Gastroesophageal sphincter (tissue), 4 donors: Measurements from ENCODE around the gene ARHGAP26. TPM values are rescaled to one million over a fixed set of nuclear protein-coding genes. Genes with fewer than 3 reads are reported as not detected.

Source experiments
- ATAC-seq: fragments of 150-250 bp; one replicate; pipeline ENCODE4 v1.9.1; 2016; ENCODE audit warnings: mild to moderate bottlenecking, moderate library complexity
- H3K27ac ChIP-seq, 4 donors: fragments of 200-600 bp; sonication (generic) in 3 of 4; 1 replicate in 3 of 4; 2 replicates in 1 of 4; pipeline ENCODE4 v1.5.1; 2016 to 2019
- H3K27me3 ChIP-seq: fragments of 200-600 bp; sonication (generic); one replicate; pipeline ENCODE4 v1.5.1; 2019
- H3K36me3 ChIP-seq, 2 donors: fragments of 200-600 bp; sonication (generic); one replicate each; pipeline ENCODE4 v1.5.1; 2019; ENCODE audit warnings: control low read depth in 1 of 2
- H3K4me1 ChIP-seq, 3 donors: fragments of 200-600 bp; sonication (generic); 1 replicate in 2 of 3; 2 replicates in 1 of 3; pipeline ENCODE4 v1.5.1; 2016 to 2019; ENCODE audit warnings: control low read depth in 2 of 3
- H3K4me3 ChIP-seq, 2 donors: fragments of 200-600 bp; sonication (generic); one replicate each; pipeline ENCODE4 v1.5.1; 2019; ENCODE audit warnings: mild to moderate bottlenecking in 1 of 2, moderate library complexity in 1 of 2
- H3K9me3 ChIP-seq, 3 donors: fragments of 200-600 bp; sonication (generic); one replicate each; pipeline ENCODE4 v1.5.1; 2017 to 2019; ENCODE audit warnings: control low read depth in 2 of 3
- CTCF ChIP-seq, 4 experiments: fragments of 200-600 bp in 2 of 4; fragments of 450-650 bp in 2 of 4; sonication (generic) in 1 of 4; IDR thresholded peaks; one replicate each; pipeline ENCODE4 v1.5.1; 2017 to 2019; ENCODE audit warnings: antibody characterized with exemption in 4 of 4, mild to moderate bottlenecking in 2 of 4, moderate library complexity in 2 of 4
- EP300 ChIP-seq: sonication (generic); formaldehyde crosslinking; IDR thresholded peaks from one replicate; pipeline ENCODE4 v1.6.1; 2017; ENCODE audit warnings: antibody characterized with exemption, mild to moderate bottlenecking
- POLR2A ChIP-seq, 2 donors: fragments of 450-650 bp; IDR thresholded peaks; one replicate each; pipeline ENCODE4 v1.6.1; 2017; ENCODE audit warnings: antibody characterized with exemption in 2 of 2, mild to moderate bottlenecking in 2 of 2, moderate library complexity in 1 of 2
- POLR2AphosphoS5 ChIP-seq: sonication (generic); formaldehyde crosslinking; IDR thresholded peaks from one replicate; pipeline ENCODE4 v1.6.1; 2017; ENCODE audit warnings: antibody characterized with exemption
- WGBS, 2 donors: methylation state at CpG; one replicate each; pipeline ENCODE4 v1.1.5; 2018; ENCODE audit warnings: low coverage in 1 of 2; 5-methylcytosine and 5-hydroxymethylcytosine counted together
- total RNA-seq, 4 donors: library from RNA; depleted of rRNA; stranded (reverse); fragments of >200 nt; gene quantifications; one replicate each; pipeline ENCODE4 v1.1.0, GENCODE V29; 2016

The ARHGAP26 gene
- total RNA-seq, 4 donors from 2014 or later = 15.2 to 41.7 (median 31.7) TPM

DNA sequence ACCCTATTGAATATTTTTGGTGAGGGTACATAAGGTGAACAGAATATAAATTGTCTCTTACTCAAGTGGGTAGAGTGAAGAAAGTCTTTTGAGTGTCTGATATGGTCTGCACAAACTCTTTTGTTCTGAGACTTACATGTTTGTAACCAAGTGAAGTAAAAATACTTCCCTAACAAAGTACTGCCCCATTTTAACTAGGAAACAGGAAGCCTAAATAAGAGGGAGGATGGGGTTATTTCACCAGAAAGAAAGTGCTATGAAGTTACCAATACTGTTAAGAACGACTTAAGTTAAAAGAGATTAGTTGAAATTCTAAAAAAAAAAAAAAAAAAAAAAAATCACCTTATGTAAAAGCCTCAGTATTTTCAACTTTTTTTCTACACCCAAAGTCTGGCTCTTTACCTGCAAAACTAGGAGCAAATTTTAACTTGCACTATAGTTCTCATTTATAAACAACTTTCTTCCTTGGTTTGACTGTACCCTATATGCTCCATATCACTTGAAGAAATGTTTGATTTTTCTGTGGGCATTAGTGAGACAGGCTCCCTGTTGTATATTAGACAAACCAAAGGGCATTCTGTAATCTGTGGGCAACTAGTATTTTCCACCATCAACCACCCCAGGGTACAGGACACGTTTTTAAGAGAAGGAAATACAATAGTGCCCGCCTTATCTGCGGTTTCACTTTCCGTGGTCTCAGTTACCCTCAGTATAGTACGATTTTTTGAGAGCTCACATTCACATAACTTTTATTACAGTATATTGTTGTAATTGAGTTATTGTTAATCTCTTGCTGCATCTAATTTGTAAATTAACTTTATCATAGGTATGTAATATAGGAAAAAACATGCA is 505.6 kb downstream of the ARHGAP26 start:
- Histone ChIP-seq H3K9me3 (no peaks in the 10 kb centered on the region), H3K36me3 (peaks cover 0 to 16% of the 10 kb centered on the region in 2 donors), H3K27me3 (no peaks in the 10 kb centered on the region), H3K4me1 (peaks cover 0 to 6% (median 0%) of the 10 kb centered on the region in 3 donors), H3K4me3 (no peak overlapping the region), H3K27ac (no peak overlapping the region)
- 78 to 93% methylated on average over 5 to 6 of the region's 6 CpGs for WGBS, 2 donors
- ATAC-seq = no peak
- TF ChIP-seq CTCF (IDR thresholded peaks at IDR 0.05) (no peak), POLR2A (IDR thresholded peaks at IDR 0.05) (no peak), EP300 (no peak), POLR2AphosphoS5 (no peak)

DNA sequence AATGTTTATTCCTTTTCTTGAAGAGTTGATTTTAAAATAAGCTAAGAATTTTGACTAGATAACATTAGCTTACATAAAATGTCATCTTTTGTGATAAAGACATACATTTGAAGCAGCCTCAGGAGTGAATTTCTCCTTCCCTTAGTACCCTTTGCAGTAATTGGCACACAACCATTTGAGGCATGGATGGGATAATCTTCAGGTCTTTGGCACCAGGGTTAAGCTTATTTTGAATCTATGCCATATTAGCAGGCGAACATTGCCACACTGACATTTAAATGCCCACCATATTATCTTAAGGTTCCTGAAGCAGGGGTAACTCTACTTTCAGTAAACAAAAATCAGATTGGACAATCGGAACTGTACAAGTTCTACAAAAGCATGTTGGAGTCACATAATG is 507.4 kb downstream of the ARHGAP26 start:
- no peak overlapping the region for H3K4me3 ChIP-seq
- ATAC-seq = no peak
- H3K27me3 ChIP-seq = no peaks in the 10 kb centered on the region
- no peak overlapping the region for H3K27ac ChIP-seq
- H3K4me1 ChIP-seq = peaks cover 0 to 6% (median 0%) of the 10 kb centered on the region in 3 donors
- TF ChIP-seq CTCF (IDR thresholded peaks at IDR 0.05) (no peak), POLR2A (IDR thresholded peaks at IDR 0.05) (no peak), POLR2AphosphoS5 (no peak), EP300 (no peak)
- WGBS, 2 donors = 81 to 83% methylated on average over 2 of the region's 2 CpGs
- H3K9me3 ChIP-seq = no peaks in the 10 kb centered on the region
- H3K36me3 ChIP-seq = peaks cover 0 to 34% of the 10 kb centered on the region in 2 donors

Other genes with a start within 250 kb of the ARHGAP26 start
- gene FGF1, start 84.3 kb upstream of the ARHGAP26 start, total RNA-seq = 1 to 10 TPM in 3 of 4 donors, under 1 TPM in 1; 0.16 to 4.2 (median 2.9) TPM